ES-I3 (cell line): ENCODE measurements around the gene EML6.
"Not testable (repeated sequence)": the region's sequence is repeated elsewhere in the genome, so short reads cannot be mapped to it uniquely, and the experiment has no call there.

Source experiments
- H3K36me3 ChIP-seq: 2 replicates; pipeline ENCODE4 v1.6.1; 2013; ENCODE audit warnings: mild to moderate bottlenecking, low read length, control low read depth, moderate library complexity; ENCODE audit not compliant: insufficient read depth
- H3K4me1 ChIP-seq: 2 replicates; pipeline ENCODE4 v1.6.1; 2013; ENCODE audit warnings: mild to moderate bottlenecking, control low read depth, low read length; ENCODE audit not compliant: insufficient read depth
- H3K9ac ChIP-seq: 2 replicates; pipeline ENCODE4 v1.6.1; 2013; ENCODE audit warnings: low read depth, mild to moderate bottlenecking, low read length, moderate library complexity
- H3K9me3 ChIP-seq: 2 replicates; pipeline ENCODE4 v1.6.1; 2013; ENCODE audit warnings: mild to moderate bottlenecking, low read length, moderate library complexity; ENCODE audit not compliant: control insufficient read depth, insufficient read depth

EML6 gene

GRCh38 chr2:54866868-54867267 is 143.4 kb downstream of the EML6 start:
- no peaks in the 10 kb centered on the region for H3K36me3 ChIP-seq
- H3K9ac ChIP-seq, result no peak overlapping the region
- H3K9me3 ChIP-seq, result no peaks in the 10 kb centered on the region
- no peaks in the 10 kb centered on the region for H3K4me1 ChIP-seq

DNA sequence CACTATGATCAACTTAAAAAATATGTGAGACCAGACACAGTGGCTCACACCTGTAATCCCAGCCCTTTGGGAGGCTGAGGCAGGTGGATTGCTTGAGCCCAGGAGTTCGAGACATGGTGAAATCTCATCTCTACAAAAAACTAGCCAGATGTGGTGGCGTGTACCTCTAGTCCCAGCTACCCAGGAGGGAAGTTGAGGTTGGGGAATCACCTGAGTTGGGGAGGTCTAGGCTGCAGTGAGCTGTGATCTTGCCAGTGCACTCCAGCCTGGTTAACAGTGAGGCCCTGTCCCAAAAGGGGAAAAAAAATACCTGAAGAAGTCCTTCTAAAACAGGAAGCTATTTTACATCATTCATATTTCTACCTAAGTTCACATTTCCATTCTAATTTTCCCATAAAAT is 144.0 kb downstream of the EML6 start:
- Histone ChIP-seq H3K9me3 (no peaks in the 10 kb centered on the region), H3K9ac (no peak overlapping the region), H3K36me3 (no peaks in the 10 kb centered on the region), H3K4me1 (no peaks in the 10 kb centered on the region)

DNA sequence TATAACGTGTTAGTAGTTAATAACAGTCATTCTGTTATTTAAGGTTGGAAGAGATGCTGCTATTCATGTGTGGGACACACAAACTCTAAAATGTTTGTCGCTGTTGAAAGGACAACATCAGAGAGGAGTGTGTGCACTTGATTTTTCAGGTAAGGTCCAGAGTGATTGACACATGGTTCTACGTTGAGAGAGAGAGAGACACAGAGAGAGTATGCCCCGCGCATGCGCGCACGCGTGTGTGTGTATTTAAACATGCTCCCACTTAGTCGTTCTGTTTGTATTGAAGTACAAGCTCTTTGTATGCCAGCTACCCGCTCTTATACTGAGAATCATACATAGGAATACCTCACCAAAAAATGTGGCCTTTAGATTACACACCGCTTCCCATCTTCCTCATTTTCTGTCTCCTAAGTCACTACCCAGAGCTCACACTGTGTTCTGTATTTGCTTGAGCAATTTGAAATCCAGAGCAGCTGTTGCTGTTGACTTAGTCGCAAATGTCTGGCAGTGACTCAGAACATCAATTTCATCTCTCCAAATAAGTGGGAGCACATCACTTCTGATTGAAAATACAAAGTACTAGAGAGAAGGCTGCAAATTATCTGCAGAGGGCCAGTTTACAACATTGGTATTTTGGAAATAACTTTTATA is 148.1 kb downstream of the EML6 start:
- H3K36me3 ChIP-seq, result no peaks in the 10 kb centered on the region
- H3K9me3 ChIP-seq, result no peaks in the 10 kb centered on the region
- no peaks in the 10 kb centered on the region for H3K4me1 ChIP-seq
- no peak overlapping the region for H3K9ac ChIP-seq

- H3K4me1 ChIP-seq, result no peaks in the 10 kb centered on the region
- H3K9me3 ChIP-seq, result no peaks in the 10 kb centered on the region
- H3K9ac ChIP-seq, result no peak overlapping the region
- no peaks in the 10 kb centered on the region for H3K36me3 ChIP-seq
Observed at GRCh38 chr2:54872780-54873179, 149.3 kb downstream of the EML6 start.

GRCh38 chr2:54873236-54873635 is 149.8 kb downstream of the EML6 start:
- H3K36me3 ChIP-seq, H3K9me3 ChIP-seq: not testable (repeated sequence)

DNA sequence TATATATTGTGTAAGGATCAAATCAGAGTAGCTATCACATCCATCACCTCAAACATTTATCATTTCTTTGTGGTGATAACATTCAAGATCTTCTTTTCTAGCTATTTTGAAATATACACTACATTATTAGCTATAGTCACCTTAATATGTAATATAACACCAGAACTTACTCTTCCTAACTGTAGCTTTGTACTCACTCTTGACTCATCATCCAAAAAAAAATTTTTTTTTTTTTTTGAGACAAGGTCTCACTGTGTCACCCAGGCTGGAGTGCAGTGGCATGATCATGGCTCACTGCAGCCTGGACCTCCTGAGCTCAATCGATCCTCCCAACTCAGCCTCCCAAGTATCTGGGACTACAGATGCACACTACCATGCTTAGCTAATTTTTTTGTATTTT is 153.3 kb downstream of the EML6 start:
- Histone ChIP-seq H3K36me3 (no peaks in the 10 kb centered on the region), H3K4me1 (no peaks in the 10 kb centered on the region)

More at GRCh38 chr2:54873236-54873635, 149.8 kb downstream of the EML6 start:
- not testable (repeated sequence) for H3K4me1 ChIP-seq, H3K9ac ChIP-seq

DNA sequence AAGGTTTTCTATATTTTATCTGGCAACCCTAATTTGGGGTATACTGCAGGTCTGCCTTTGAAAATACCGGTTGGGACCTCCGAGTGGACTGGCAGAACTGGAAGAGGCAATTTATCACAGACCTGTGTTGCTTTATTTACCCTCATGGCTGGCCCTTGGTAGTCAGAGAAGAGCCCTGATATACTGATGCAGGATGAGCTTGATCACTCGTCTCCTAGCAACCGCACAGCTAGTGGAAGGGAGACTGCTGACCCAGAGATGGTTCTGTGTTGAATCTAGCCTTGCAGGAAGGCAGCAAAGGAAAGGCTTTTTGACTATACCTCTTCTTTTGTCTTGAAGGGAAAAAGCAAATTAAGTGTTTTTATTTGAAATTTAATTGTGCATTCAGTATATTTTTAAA is 154.7 kb downstream of the EML6 start:
- no peaks in the 10 kb centered on the region for H3K9me3 ChIP-seq
- H3K9ac ChIP-seq, result no peak overlapping the region
- no peaks in the 10 kb centered on the region for H3K36me3 ChIP-seq
- no peaks in the 10 kb centered on the region for H3K4me1 ChIP-seq

More for the DNA sequence above, 153.3 kb downstream of the EML6 start:
- H3K9ac ChIP-seq, result no peak overlapping the region
- H3K9me3 ChIP-seq, result no peaks in the 10 kb centered on the region

GRCh38 chr2:54879032-54879431 is 155.6 kb downstream of the EML6 start:
- Histone ChIP-seq H3K36me3 (no peaks in the 10 kb centered on the region), H3K9me3 (no peaks in the 10 kb centered on the region)

GRCh38 chr2:54879598-54880332 is 156.3 kb downstream of the EML6 start:
- no peaks in the 10 kb centered on the region for H3K4me1 ChIP-seq

More at GRCh38 chr2:54879032-54879431, 155.6 kb downstream of the EML6 start:
- Histone ChIP-seq H3K4me1 (no peaks in the 10 kb centered on the region), H3K9ac (no peak overlapping the region)

DNA sequence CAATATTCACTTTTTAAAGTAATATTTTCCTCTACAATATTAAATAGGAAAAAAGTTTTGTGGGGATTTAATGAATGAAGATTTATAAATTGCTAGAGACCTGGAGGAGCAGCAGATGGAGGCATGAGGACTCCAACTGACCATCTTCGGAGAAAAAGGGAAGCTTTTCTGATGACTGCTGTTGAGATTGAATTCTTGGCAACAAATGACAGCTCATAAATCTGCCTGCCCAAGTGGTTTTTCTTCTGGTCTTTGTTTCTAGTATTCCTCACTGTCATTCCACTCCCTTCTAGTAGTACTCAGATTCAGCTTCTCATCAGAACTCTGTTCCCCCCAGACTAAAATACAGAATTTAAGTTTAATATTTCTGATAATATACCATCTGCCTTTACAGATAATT is 157.0 kb downstream of the EML6 start:
- no peak overlapping the region for H3K9ac ChIP-seq
- no peaks in the 10 kb centered on the region for H3K9me3 ChIP-seq
- H3K4me1 ChIP-seq, result no peaks in the 10 kb centered on the region
- H3K36me3 ChIP-seq, result no peaks in the 10 kb centered on the region

More at GRCh38 chr2:54879598-54880332, 156.3 kb downstream of the EML6 start:
- Histone ChIP-seq H3K36me3 (no peaks in the 10 kb centered on the region), H3K9me3 (no peaks in the 10 kb centered on the region), H3K9ac (no peak overlapping the region)

GRCh38 chr2:54881759-54882158 is 158.3 kb downstream of the EML6 start:
- Histone ChIP-seq H3K9me3 (no peaks in the 10 kb centered on the region), H3K36me3 (no peaks in the 10 kb centered on the region), H3K9ac (no peak overlapping the region), H3K4me1 (no peaks in the 10 kb centered on the region)

- Histone ChIP-seq H3K9me3 (peaks cover 2% of the 10 kb centered on the region; the same call in 1 of the 2 replicates), H3K9ac (no peak overlapping the region), H3K36me3 (no peaks in the 10 kb centered on the region)
Observed at GRCh38 chr2:54885891-54886290, 162.4 kb downstream of the EML6 start.

DNA sequence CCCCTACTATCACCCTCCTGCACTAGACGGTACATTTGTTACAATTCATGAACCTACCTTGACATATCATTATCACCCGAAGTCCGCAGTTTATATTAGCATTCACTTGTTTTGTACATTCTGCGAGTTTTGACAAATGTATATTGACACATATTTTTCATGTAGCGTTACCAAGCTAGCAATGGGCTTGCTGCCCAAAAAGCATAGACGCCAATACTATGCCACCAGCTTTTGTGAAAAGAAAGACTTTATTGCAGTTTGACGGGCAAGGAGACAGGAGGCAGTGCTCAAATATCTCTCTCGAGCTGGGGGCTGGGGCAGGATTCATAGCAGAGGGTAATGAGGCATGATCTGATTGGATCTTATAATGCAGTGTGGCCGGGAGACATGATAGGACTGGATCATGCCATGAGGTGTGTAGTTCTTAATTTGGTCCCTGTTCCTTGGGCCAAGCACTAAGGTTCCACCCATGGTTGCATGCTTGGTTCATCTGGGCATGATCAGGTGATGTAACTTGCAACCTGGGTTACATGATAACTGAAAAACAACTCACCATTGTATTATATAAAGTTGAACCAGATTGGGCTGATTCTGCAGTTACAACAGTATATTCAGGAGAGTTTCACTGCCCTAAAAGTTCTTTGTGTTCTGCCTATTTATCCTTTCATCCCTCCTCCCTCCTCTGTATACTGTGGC is 164.5 kb downstream of the EML6 start:
- H3K36me3 ChIP-seq, result no peaks in the 10 kb centered on the region
- H3K4me1 ChIP-seq, result no peaks in the 10 kb centered on the region
- peaks cover 2% of the 10 kb centered on the region; the same call in 1 of the 2 replicates for H3K9me3 ChIP-seq
- H3K9ac ChIP-seq, result no peak overlapping the region

More at GRCh38 chr2:54885891-54886290, 162.4 kb downstream of the EML6 start:
- no peaks in the 10 kb centered on the region for H3K4me1 ChIP-seq

GRCh38 chr2:54889053-54889452 is 165.6 kb downstream of the EML6 start:
- no peak overlapping the region for H3K9ac ChIP-seq
- H3K36me3 ChIP-seq, result no peaks in the 10 kb centered on the region
- H3K4me1 ChIP-seq, result no peaks in the 10 kb centered on the region
- H3K9me3 ChIP-seq, result peaks cover 2% of the 10 kb centered on the region; the same call in 1 of the 2 replicates
